Activated T-cell treated with anti-CD3 and anti-CD28 coated beads for 1 hour (primary cell): ENCODE measurements around the gene METAP2.
"Not testable (repeated sequence)": the region's sequence is repeated elsewhere in the genome, so short reads cannot be mapped to it uniquely, and the experiment has no call there.

ENCODE experiments used
- DNase-seq: peaks from one replicate; pipeline ENCODE4 v3.0.0-alpha.2; 2020; ENCODE audit warnings: low read depth

The METAP2 gene

GRCh38 chr12:95473884-95474659 is at the start of gene METAP2:
Gene METAP2, plus strand, starts transcription at chr12:95474152. Its CDS starts 28 bp downstream, at chr12:95474180.
- peak; percentile 85 for DNase-seq

- DNase-seq: no peak
These were observed 49.5 kb upstream of the METAP2 start for GRCh38 chr12:95424271-95424994.

GRCh38 chr12:95429172-95429510 is 44.8 kb upstream of the METAP2 start:
- DNase-seq: no peak

GRCh38 chr12:95431120-95431519 is 42.8 kb upstream of the METAP2 start:
- no peak for DNase-seq

GRCh38 chr12:95435355-95435754 is 38.6 kb upstream of the METAP2 start:
- DNase-seq: no peak

GRCh38 chr12:95437565-95437964 is 36.4 kb upstream of the METAP2 start:
- no peak for DNase-seq

- no peak for DNase-seq
These were observed 34.3 kb upstream of the METAP2 start for GRCh38 chr12:95439461-95440230.

- DNase-seq: no peak
These were observed 33.6 kb upstream of the METAP2 start for GRCh38 chr12:95440401-95440800.

- DNase-seq: no peak
These were observed 30.5 kb upstream of the METAP2 start for GRCh38 chr12:95443459-95443858.

GRCh38 chr12:95445099-95445498 is 28.9 kb upstream of the METAP2 start:
- not testable (repeated sequence) for DNase-seq

GRCh38 chr12:95445884-95446505 is 28.0 kb upstream of the METAP2 start:
- no peak for DNase-seq

- no peak for DNase-seq
These were observed 27.4 kb upstream of the METAP2 start for GRCh38 chr12:95446506-95446900.

GRCh38 chr12:95449656-95450055 is 24.3 kb upstream of the METAP2 start:
- DNase-seq: not testable (repeated sequence)

GRCh38 chr12:95452501-95452900 is 21.5 kb upstream of the METAP2 start:
- not testable (repeated sequence) for DNase-seq

GRCh38 chr12:95453881-95454280 is 20.1 kb upstream of the METAP2 start:
- not testable (repeated sequence) for DNase-seq

GRCh38 chr12:95454780-95455215 is 19.2 kb upstream of the METAP2 start:
- not testable (repeated sequence) for DNase-seq

GRCh38 chr12:95457605-95458004 is 16.3 kb upstream of the METAP2 start:
- DNase-seq: not testable (repeated sequence)

- DNase-seq: no peak
These were observed 15.2 kb upstream of the METAP2 start for GRCh38 chr12:95458761-95459160.

GRCh38 chr12:95459310-95459709 is 14.6 kb upstream of the METAP2 start:
- no peak for DNase-seq

- no peak for DNase-seq
These were observed 13.8 kb upstream of the METAP2 start for GRCh38 chr12:95460105-95460504.

GRCh38 chr12:95460896-95461295 is 13.1 kb upstream of the METAP2 start:
- no peak for DNase-seq

- DNase-seq: no peak
These were observed 11.9 kb upstream of the METAP2 start for GRCh38 chr12:95462081-95462480.
